Hematopoietic multipotent progenitor cell treated with erythropoietin and hydrocortisone succinate and interleukin-3 and kit ligand, for 4 days (in vitro differentiated cells): ENCODE results near the gene LUC7L.
"Not testable (repeated sequence)": the region's sequence is repeated elsewhere in the genome, so short reads cannot be mapped to it uniquely, and the experiment has no call there.

ENCODE experiments used
- DNase-seq: peaks from one replicate; pipeline ENCODE4 v3.0.0-alpha.2; 2015

Gene LUC7L, protein sequence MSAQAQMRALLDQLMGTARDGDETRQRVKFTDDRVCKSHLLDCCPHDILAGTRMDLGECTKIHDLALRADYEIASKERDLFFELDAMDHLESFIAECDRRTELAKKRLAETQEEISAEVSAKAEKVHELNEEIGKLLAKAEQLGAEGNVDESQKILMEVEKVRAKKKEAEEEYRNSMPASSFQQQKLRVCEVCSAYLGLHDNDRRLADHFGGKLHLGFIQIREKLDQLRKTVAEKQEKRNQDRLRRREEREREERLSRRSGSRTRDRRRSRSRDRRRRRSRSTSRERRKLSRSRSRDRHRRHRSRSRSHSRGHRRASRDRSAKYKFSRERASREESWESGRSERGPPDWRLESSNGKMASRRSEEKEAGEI

DNA sequence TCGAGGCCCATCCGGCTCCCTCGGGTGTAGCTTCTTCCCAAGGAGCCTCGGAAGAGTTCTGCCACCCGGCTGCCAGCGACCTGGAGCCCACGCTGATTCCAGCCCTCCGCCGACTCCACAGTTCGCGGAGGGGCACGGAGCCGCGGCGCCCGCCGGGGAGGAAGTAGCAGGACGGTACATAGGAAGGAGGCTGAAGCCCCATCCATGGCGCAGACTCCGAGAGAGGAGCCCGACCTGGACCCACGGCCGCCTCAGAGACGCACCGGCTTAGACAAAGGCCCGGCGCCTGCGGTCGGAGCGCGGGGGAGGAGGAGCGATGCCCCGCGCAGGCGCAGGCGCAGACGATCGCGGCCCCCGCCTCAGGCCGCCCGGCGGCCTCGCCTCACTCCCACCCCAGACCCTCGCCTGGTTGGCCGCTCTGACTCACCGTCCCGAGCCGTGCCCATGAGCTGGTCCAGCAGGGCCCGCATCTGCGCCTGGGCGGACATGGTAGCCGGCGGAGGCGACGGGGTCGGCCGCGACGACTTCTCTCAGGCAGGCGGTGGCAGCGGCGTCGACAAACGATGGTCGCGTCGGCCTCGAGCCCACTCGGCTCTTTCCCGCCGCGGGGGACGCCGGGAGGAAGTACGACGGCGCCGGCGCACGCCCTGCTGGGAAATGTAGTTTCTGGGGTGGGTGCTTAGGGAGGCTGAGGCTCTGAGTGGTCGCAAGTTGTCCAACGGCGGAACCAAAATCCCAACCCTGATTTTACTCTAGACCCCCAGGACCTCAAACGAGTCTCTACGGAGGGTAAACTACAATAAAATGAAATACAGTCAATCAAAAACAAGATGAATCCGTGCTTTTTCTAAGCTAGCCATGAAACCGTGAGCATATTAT is at the start of gene LUC7L:
LUC7L (minus strand) TSS at position 598 of the 879 bp plus-strand sequence; CDS start at position 488, 110 bp downstream.
- peak; percentile 95 for DNase-seq

GRCh38 chr16:278863-279366 is 49.7 kb upstream of the LUC7L start:
- peak; percentile 97 for DNase-seq

- no peak for DNase-seq
Measured at GRCh38 chr16:276426-277077, 47.3 kb upstream of the LUC7L start.

DNA sequence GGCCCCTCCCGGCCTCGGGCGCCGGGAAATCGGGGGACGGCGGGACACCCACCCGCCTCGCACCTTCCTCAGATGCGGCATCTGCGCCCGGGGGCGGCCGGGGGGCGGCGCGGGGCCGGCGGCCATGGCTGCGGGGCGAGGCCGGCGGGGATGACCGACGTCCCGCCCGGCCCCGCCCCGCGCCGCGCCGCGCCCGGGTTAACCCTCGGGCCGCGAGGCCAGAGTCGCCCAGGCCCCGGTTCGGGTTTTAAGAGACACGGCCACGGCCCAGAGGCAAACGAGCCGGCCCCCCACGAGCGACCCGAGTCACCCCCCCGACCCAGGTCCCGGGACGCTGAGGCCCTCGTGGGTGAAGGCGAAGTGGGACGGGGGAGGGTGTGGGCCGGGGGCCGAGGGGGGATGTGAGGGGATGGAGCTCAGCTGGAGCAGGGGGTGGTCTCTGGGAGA is 46.6 kb upstream of the LUC7L start, which contains the start of gene RGS11:
RGS11 (minus strand) TSS at position 159 of the 447 bp plus-strand sequence; CDS start at position 126, 33 bp downstream.
- DNase-seq, result no peak

DNA sequence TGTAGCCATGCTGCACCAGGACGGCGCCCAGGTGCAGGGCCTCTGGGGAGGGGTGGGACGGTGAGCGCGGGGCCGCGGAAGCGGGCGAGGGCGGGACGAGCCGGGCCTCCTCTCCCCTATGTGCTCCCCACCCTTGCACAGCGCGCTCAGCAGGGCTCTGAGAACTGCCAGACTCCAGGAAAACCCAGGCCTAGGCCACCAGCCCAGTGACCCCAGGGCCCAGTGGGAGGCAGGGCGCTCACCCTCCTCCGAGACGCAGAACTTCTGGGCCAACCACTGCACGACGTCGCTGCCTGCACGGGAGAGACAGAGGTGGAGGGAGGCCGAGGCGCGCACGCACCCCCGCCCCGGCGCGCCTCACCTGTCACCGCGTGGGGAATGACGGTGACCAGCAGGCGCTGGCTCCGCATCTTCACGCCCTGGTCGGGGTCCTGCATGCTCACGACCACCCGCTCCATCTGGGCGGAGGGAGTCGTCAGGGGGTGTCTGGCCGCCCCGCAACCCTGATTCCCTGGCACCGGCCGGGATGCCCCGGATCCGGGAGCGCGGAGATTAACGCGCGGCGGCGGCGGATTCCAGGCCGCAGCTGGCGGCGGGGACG is 45.9 kb upstream of the LUC7L start:
- no peak for DNase-seq

- peak; percentile 37 for DNase-seq
Measured at GRCh38 chr16:273547-274421, 44.5 kb upstream of the LUC7L start.

GRCh38 chr16:272633-273546 is 43.6 kb upstream of the LUC7L start:
- no peak for DNase-seq

- DNase-seq, result no peak
Measured at GRCh38 chr16:270381-271255, 41.4 kb upstream of the LUC7L start.

DNA sequence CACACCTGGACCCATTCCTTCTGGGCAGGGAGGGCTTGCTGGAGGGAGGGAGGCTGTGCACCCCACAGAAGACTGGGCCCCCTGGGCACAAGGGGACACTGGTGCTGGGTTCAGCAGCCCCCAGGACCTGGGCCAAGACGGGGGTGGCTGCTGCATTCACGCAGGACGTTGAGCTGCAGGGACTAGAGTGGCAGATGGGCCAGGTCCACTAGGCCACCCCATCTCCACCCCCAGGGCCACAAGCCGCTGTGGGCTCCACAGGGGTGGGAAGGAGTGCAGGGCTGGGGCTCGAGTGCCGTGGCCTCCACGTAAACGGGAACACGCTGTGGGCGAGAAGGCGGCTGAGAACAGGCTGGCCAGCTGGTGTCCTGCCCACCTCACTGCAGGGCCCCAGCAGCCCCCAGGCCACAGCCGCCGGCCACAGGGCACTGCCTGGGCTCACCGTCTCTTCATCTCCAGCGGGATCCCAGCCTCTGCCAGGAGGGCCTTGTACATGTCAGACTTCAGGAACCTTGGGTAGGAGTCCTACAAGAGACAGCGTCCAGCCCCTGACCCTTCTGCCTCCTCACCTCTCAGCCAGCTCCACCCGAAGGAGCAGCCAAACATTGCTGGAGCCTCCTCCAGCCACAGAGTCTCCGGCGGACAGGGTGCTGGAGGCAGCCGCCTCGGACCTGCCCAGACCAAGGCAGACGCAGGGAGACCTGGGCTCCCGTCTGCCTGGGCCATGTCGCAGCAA is 40.0 kb upstream of the LUC7L start:
- no peak for DNase-seq

DNA sequence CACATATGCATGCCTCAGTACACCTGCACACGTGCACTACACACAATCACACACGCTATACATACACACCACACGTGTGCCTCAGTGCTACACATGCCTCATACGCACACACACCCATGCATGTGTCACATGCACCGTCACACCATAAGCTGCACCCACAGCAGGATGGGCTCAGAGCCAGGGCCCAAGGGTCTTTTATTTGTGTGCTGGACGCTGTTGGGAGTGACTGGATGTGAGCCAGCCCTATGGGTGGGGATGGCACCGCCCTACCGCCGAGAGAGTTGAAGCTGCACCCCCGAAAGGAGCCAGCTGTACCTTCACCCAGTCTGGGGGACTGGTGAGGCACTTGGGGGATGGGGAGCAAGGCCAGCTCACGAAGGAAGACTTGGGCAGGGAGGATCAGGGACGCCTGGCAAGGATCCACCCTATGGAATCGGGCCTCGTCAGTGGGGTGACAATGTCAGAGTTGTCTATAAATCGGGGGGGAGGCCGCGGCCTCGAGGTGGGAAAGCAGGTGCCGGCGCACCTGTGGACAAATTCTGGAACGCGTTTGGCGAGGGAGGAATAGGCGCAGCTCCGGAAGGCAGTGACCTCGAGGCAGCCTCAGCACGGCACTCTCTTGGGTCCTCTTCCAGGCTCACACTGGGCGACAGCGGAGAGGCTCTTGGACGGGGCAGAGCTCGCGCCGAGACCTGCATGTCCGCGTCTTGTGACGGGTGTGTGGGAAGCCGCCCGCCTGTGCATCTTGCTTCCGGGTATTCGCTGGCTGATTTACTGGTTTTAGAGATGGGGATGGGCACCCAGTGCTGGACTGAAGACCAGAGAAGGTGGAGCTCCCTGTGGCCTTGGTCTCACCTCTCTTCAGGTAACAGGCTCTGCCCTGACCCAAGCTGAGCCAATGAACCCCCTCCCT is 39.1 kb upstream of the LUC7L start:
- DNase-seq, result peak; percentile 54

DNA sequence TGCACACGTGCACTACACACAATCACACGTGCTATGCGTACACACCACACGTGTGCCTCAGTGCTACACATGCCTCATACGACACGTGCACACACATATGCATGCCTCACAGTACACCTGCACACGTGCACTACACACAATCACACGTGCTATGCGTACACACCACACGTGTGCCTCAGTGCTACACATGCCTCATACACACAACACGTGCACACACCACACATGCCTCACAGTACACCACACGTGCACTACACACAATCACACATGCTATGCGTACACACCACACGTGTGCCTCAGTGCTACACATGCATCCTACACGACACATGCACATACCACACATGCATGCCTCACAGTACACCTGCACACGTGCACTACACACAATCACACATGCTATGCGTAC is 38.3 kb upstream of the LUC7L start:
- DNase-seq, result not testable (repeated sequence)

DNA sequence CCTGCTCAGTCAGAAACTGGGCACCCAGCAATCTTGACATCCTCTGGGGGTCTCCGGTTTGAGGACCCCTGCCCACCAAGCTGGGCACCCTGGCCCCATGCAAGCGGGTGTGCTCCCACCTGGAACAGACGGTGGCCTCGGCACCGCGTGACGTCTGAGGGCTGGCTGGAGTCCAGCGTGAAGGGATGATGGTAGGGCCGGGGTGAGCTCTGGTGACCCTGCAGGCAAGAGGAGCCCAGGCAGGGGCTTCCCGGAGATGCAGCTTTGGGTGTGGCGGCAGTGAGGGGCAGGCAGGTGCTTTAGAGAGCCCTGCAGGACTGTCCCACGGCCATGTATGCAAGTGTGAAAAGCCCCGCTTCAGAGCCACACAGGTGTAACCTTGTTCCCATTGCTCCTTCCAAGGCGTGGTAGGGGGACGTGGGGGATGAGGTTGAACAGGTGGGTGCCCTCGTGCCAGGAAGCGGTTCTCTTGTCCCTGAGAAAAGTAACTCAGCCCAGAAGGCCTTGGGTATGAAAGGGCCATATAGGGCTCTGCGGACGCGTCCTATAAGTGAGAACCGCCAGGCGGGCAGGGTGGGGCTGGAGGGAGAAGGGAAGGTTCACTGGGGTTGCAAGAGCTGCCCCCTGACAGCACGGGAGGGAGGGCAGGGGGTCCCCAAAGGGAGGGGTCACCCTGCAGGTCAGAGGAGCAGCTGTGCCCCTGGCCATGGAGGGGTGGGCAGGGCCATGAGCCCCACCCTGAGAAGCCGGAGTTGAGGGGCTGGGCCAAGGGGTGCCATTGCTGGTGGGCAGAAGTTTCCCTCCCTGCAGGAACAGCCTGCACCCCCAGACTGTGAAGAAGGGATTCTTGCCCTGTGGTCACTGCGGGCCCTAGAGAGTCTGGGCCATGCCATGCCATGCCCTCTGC is 37.3 kb upstream of the LUC7L start:
- no peak for DNase-seq

DNA sequence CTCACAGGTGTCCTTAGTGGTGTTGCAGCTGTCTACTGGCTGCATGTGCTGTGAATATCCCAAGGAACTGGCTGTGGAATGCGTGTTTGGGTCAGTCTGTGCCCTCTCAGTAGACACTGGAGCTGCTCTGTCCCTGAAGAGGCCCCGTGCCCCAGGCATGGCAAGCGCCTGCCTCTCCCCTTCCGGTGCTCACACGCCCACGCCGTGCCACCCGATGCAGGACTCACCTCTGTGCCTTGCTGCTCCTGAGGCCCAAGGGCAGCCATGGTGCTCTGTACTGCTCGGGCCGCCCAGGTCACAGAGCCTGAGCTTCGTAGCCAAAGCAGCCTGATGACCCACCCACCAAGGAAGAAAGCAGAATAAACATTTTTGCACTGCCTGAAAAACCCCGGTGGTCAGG is 36.5 kb upstream of the LUC7L start:
- no peak for DNase-seq

DNA sequence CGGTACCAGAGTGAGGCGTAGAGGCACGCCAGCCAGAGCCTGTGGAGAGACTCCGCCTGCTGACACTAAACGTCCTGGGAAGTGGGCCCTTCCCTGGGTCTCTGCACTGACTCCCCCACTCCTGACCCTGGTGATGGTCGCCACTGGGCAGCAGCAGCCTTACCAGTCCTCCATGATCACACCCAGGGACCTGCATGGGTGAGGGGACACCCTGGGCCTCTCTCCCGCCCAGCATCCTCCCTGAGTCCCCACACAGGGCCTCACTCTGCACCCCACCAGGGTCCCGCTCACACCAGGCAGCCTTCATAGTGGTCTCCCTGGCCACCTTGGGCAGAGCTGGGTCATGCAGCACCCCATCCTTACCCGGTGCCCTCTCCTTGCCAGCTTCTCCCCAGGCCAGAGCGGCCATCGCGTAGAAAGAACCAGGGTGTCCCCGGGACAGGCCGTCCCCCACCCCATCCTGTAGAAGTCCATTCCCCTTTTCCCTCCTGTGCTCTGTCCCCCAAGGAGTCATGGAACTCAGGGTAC is 35.8 kb upstream of the LUC7L start:
- no peak for DNase-seq

- DNase-seq, result no peak
Measured at GRCh38 chr16:264440-264951, 35.2 kb upstream of the LUC7L start.

DNA sequence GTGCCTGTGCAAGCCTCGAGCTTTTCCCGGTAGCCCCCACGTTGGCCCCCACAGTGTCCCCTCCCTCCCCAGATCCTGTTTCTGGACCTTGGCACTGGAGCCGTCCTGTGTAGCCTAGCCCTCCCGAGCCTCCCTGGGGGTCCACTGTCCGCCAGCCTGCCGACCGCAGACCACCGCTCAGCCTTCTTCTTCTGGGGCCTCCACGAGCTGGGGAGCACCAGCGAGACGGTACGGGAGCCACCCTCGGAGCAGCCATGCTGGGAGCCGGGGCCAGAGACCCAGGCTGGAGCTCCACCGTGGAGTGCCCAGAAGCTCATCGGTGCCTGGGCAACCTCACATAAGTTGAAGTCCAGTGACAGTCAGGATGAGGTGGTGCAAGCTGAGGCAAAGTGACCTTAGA is 34.7 kb upstream of the LUC7L start:
- no peak for DNase-seq
